NCI-H1417 treated with DMSO at 0.1 percent for 48 hours (cell line): ENCODE data around the gene TCP11.

Source experiments
- DNase-seq: peaks from one replicate; lab custom pipeline; 2025; lab: John Stamatoyannopoulos, UW

TCP11 gene

DNA sequence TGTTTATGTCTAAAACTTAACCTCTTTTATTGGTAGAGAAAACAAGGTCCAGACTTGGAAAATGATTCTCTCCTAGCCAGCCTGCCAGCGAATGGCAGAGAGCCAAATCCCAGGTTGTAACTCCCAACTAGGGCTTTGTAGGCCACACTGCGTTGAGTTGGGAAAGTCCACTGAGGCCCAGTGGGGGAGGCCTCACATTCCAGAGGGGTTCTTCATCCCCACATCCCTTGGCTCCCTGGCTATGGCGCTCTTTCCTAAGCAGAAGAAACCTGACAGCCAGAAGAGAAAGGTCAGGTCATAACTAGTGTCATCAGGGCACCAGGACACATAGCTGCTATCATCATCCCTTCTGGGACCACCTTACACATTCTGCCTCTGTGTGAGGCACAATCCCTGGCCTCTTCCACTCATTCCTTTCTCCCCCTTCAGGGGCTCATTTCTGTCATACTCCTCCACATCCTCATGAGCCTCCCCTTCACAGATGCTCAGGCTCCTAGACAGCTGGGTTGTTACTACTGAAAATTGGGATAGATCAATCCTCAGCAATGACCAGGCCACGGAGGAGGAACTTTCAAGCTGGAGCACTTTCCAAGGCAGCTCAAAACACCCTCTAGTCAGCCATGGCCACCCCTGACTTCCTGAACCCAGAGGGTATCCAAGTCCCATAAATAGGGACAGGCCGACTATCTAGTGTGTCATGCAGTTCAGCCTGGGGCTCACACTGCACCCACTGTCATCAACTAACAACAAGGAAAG lies 48.6 kb downstream of the TCP11 start:
- no peak for DNase-seq

DNA sequence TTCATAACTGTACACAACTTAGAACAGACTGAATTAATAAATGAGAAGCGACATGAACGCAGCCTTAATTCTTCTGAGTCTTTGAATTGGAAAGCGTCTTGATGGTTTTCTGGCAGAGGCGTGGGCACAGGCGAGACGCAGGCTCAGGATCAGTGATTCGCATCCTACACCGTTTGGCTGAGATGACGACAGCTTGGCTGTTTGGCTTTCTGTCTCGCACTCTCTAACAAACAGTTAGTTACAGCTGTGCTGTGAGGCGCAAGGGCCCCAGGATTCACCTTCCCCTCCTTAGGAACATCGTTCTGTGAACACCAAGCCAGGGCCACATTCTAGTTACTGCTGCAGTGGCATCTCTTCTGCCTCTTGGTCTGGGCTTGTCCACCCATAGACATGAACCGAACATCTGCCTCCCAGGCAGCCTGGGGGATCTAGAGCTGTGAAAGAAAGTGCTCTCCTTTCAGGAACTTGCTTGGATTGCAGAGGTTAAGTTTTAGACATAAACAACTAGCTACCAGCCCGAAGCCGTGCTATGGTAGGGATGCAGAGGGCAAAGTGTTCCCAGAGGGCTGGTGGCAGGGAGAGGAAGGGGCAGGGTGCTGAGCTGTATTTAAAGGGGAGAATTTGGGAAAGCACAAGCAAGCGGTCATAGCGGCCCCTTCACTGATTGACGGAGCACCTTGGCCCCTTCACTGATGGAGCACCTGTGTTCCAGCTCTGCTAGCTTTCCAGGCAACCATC lies 49.6 kb downstream of the TCP11 start:
- DNase-seq = no peak

DNA sequence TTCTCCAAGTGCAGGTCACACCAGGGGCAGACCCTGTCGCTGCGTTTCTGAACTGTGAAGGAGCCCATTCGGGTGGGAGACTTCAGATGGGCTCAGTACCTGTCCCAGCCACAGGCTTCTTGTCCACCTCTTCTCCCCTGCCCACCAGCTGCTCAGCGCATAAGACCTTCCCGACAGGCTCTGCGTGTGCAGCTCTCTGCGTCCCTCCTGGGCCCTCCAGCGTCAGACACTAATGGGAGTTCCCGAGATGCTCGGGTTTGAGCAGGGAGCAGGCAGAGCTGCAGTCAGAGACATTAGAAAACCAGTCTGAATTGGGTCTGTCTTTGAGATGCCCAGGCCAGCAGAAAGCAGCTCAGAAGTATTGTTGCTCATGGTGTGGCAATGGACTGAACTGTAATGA lies 50.4 kb downstream of the TCP11 start:
- DNase-seq = no peak

DNA sequence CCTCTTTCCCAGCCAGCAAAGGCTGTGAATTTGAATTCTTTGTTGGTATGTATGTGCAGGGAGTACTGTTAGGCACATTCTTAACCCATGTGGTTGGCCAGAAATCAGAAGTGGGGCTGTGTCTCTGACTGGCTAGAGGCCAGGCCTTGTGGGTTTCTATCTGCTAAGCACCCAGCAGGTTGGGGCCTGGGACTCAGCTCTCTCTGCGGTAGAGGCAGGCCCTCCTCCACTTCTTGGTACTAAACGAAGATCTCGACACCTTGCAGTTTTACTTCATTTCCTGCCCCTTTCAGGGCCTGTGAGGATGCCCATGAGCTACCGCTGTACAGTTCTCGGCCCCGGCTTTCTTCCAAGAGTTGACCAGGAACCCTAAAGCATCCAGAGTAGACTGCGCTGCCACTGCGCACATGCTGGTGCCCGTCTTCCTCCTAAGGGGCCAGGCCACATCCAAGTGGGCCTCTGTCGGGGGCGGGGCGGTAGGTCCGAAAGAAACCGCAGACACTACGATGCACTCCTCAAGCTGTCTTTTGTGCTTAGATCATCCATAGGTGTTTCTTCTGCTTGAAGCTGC lies 51.1 kb downstream of the TCP11 start:
- no peak for DNase-seq

DNA sequence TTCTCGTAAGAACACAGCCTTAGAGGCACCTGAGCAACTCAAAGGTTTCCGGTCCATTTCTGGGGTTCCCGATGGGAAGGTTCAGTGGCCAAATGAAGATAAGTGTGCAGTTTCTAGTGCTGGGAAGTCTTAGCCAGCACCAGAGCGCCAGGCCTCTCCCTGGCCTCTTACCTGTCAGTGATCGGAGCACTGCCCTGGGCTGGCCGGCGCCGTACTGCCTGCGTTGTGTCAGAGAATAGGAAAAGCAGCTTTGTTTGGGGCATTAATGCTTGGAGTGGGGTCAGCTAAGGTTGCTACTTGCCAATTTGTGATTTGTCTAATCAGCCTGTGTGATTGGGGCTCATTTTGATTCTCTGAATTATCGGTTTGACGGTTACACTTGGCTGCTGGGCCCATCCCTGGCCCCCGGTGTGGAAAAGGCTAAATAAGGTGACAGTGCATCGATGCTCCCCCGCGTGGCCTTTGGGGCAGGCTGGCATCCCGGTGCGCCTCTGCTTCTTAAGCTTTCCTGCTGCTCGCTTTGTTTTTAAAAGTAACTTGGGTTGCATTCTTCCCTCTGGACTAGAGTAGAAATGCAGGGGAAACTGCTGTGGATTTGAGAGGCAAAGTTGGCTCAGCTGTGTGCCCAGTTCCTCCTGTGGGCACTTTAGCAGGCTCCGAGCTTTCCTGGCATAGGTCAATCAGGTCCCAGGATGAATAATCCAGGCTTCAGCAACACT lies 51.8 kb downstream of the TCP11 start:
- DNase-seq = no peak

DNA sequence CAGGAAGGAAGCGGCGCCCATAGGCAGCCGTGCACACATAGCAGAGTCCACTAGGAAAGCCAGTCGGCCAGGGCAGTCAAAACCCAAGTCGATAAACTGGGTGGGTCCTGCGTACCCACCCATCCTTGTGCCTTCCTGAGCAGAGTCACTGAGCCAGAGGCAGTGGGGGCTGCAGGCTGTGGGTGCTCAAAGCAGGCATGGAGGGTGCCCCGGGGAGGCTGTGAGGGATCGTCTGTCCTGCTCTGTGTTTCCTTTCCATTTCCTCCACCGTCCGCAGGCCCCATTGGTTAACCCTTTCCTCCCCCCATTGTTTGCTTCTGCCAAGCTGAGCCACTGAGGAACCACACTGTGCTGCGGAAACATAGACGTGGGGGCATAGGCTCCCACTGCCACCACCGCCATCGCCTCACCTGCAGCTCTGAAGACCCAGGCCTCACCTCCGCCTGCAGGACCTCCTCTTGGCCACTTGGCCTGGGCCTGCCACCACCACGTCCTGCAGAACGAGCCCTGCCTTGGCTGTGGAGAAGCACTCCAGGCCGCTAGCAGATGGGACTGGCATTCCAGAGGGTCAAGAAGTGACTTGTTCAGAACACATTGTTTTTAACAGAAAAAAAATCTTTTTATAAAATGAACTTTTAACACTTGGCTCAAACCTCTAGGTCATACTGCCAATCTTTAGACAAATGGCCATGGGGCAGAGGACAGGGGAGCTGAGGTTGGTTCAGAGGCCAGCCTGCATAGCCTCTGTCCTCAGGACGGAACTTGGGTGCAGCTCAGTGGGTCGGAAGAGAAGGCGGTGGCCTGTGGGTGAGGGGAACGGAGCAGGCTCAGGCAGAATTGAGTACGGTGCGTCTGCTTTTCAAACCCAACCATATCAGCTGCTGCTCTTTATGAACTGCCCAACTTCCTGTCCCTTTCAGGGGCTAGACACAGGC lies 52.6 kb downstream of the TCP11 start:
- no peak for DNase-seq

DNA sequence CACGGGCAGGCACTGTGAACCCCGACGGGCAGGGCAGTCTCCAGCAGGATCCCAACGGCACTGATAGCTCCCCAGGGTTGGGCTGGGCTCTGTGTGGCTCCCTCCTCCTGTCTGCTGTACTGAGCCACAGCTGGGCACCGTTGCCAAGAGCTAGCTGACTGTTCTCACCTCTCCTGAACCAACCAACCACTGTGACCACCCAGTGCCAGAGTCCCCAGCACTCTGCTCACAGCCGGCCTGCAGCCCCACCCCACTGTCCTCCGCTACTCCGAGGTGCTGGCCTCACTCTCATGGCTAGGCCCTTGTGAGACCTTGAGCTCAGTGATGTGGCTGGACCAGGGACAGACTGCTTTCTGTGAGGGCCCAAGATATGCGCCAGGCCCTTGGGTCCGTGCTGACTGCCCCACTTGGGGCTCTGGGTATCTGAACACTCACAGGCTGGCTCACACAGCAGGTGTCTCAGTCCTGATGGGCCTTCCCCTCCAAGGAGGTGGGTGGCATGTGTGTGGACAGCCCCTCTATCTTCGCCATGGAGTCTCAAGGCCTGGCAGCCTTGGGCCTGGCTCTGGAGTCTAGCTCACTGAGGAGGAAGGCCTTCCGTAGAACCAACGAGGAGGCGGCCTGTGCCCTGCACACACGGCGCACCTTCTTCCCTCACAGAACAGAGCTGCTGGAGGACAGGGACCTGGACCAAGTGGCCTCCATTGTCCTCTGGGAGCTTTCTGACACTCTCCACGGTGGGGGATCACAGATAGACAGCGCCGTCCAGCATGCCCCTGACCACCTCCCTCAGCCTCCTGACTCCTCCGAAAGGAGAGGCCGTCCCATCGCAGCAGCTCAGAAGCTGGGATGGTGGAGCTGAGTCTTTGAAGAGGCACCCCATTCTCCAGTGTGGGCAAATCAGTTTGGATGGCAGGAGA lies 53.5 kb downstream of the TCP11 start:
- DNase-seq = no peak

DNA sequence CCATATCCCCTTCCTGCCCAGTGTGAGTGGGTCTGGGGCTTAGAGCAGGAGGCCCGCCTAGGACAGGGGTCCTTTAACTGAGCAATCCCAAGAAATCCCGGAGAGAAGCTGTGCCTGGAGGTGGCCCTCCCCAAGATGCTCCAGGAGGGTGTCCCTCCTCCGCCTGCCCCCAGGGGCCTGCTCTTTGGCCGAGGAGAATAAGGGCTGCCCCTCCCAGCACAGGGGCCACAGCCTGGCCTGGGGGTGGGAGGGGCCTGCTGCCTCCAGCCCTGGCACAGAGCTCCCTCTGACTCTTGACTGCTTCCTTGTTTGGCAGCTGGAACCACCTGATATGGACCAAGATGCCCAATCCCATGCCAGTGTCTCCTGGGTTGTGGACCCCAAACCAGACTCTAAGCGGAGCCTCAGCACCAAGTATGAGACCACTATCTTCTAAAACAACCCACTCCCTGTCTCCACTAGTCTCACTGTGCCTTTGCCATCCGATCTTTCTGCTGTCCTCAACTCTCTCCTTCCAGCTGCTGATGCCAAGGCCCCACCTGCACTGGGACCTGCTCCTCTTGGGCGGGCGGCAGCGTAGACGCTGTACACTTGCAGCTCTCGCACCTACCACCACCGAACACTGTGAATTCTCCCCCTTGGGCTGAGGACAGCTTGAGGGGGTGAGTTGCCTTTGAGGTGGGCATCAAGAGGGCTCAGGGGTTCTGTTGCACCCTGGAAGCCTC lies 54.3 kb downstream of the TCP11 start:
- DNase-seq = no peak

DNA sequence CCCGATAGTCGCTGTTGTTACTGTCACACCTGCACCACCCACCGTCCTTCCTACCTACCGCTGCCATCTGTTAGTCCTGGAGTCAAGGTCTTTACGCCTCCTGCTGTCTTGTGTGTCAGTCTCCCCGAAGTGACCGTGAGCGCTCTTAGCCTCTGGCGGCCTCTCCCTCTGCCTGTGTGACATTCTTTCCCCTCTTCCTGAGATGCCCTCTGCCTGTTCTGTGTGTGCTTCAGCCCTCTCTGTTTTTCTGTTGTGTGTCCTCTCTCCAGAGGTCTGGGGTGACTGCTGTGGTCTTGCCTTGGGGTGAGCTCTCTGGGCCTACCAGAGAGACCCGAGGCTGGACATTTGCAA lies 54.9 kb downstream of the TCP11 start:
- no peak for DNase-seq

DNA sequence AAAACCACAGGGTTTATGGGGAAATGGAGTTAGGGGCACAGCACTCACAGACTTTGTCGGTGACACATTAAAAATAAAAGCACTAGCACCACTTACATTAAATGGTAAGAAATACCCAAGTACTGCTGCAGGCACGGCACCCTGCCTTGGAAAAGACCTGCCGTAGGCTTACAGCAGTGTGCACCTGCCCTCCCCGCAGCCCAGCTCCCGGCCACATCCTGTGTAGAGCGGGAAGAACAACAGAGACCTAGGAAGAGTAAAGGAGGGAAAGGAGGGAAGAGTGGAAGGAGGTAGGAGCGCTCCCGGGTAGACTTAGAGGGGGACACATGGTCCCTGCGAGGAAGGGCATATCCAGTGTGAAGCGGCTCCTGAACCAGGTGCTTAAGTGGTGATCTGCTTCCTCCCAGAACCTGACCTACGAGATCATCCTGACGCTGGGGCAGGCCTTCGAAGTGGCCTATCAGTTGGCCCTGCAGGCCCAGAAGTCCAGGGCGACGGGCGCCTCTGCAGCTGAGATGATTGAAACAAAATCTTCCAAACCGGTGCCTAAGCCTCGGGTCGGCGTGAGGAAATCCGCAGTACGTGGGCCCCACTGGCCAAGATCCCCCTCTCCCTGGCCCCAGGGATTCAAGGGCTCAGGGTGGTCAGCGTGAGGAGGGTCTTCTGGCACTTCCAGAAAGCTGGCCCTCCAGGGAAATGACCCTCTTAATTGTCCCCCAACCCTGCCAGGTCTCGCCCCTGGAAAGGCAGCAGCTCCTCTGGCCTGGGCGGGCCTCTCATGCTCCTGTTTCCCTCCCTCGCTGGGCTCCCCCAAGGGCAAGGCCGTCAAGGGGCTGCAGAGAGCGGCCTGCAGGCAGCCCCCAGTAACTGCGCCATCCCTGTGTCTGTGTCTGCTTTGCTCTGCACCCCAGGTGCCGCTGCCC lies 55.5 kb downstream of the TCP11 start:
- DNase-seq = no peak

DNA sequence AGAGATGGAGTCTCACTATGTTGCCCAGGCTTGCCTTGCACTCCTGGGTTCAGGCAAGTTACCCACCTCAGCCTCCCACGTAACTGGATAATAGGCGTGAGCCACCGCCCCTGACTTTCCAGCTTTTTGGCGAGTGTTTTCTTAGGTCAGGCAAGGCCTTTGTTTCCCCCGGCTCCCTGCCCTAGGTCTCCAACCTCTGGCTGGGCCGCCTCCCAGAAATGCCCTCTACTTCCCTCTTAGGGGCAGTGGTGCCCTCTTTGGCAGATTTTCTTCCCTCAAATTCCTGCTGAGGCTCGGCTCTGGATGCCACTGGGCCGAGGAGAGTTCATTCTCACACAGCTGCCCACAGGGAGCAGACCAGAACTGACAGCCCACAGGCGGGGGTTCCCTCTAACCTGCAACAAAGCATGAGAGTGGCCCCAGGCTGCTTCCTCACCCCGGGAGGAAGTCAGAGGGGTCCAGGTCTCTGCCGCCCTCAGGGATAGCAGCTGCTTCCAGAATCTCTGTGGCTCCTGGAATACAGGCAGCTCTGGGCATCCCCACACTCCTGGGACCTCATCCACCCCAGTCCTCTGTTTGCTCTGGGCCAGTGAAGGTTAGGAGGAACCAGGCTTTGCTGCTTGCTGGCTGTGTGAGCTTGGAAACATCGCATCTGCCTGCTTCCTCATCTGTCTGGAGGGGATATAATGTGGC lies 56.5 kb downstream of the TCP11 start:
- no peak for DNase-seq

DNA sequence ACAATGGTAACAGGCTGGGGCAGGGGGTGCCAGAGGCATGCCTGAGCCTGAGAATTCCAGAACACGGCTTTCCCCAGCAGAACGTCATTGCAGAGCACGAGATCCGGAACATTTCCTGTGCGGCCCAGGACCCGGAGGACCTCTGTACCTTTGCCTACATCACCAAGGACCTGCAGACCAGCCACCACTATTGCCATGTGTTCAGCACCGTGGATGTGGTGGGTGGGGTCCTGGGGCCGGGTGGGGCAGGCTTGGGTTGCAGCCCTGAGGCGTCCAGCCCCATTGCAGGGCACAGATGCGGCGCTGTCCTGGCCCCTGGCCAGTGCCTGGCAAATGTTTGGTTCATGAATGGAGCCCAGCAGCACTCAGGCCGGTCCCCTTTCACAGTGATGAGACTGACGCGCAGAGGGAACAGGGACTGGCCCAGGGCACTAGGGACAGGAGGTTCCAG lies 57.1 kb downstream of the TCP11 start:
- DNase-seq = no peak

DNA sequence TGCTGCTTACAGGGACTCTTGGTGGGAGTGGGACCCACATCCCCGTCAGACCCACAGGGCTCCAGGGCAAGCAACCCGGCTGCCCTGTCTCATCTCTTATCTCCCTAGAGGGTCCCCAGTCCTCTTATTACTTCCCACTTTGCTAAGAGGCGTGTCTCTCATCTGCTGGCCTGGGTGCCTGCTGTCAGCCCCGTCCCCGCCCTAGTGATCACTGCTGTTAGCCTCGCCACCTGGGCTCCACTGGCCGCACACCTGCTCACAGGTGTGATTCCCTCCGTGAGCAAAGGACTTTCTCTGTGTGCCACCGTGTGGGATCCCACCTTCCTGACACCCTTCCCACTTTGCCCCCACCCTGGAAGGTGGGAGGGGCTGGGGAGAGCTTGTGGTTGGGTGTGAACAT lies 57.6 kb downstream of the TCP11 start:
- no peak for DNase-seq

DNA sequence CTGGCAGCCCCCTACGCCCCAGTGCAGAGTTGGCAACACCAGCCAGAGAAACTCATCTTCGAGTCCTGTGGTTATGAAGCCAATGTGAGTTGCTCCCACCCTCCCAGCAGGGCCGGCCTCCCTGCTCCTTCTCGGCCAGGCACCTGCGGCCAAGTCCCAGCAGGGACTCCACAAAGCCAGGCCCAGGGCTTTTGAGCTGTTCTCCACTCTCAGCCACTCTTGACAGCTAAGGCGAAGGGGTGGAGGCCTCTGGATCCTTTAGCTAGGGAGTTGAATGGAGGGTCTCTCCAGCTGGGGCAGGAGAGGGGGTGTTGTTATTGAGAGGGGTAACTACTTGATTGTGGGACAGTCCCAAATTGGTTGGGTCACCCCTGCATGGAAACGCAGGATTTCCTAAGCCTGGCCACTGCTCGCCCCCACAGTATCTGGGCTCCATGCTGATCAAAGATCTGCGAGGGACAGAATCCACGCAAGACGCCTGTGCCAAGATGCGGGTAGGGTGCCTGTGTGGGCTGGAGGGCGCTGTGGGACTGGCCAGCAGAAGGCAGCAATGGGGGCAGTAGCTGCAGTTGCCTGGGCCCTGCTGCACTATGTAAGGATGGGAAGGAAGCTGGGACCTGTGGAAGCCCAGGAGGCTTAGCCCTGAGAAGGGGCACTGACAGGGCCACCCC lies 58.3 kb downstream of the TCP11 start:
- no peak for DNase-seq

DNA sequence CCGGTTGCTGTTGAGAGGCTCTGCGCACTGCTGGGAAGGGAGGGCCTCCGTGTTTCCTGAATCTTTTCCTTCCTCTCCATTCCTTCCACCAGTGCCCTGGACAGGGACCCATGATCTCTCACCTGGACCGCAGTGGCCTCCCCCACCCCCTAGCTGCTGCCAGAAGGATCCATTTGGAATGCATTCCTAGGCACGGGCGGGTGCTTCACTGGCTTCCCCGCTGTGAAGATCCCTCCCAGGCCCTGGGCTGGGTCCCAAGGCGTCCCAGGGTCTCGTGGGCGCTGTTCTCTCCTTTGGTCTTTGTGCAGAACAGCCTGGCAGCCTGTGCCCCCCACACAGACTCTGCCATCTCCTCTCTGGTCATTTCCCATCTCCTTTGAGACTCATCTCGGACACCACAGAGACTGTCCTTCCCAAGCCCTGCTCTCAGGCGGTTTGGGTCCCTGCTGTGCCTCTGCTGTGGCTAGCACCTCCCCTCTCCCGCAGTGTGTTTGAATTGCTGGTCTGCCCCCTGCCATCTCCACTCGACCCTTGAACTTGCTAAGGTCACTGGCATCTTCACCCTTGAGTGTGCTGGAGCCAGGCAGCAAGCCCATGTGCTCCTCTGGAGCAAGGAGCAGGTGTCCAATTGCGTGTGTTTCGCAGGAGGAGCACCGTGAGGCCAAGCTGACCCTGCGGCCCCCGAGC lies 59.0 kb downstream of the TCP11 start:
- DNase-seq = no peak

DNA sequence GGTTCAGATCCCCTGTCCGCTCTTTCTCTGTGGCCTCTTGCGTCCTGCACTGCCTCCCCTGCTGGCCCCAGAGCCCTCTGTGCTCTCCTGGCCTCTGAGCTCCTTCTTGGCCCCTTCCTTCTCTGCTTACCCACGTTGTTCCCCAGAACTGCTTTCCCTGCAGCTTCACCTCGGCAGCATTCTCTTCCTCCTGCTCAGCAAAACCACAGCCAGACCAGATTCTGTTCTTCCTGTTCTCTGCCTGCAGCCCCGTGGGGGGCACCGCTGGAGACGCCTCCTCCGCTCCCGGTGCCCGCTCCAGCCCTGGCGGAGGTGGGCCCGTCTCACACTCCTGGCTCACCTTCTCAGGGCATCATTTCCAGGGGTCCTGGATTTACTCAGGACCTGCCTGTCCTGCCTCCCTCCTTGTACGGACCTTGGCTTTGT lies 59.7 kb downstream of the TCP11 start:
- no peak for DNase-seq
